HepG2 (cell line): ENCODE measurements around the gene WIPF2. TPM values are rescaled to one million over a fixed set of nuclear protein-coding genes. Genes with fewer than 3 reads are reported as not detected.

ENCODE experiments used
- ATF7 ChIP-seq, 2 experiments: fragments of 450-650 bp in 1 of 2; sonication (generic) in 1 of 2; formaldehyde crosslinking in 1 of 2; IDR thresholded peaks; 2 replicates each; pipeline versions ENCODE4 v1.4.0 to v1.6.1; 2016 to 2020; ENCODE audit warnings: antibody characterized with exemption in 1 of 2, mild to moderate bottlenecking in 1 of 2, missing genetic modification reagents in 1 of 2
- CCDC6 ChIP-seq: sonication (generic); formaldehyde crosslinking; IDR thresholded peaks from 2 replicates; pipeline ENCODE4 v1.8.1; 2022; ENCODE audit warnings: mild to moderate bottlenecking, missing genetic modification reagents, moderate library complexity
- GPBP1L1 ChIP-seq: sonication (generic); formaldehyde crosslinking; IDR thresholded peaks from 2 replicates; pipeline ENCODE4 v1.5.0; 2020; ENCODE audit warnings: mild to moderate bottlenecking, missing genetic modification reagents
- HNRNPL ChIP-seq: fragments of 200-400 bp; formaldehyde crosslinking; IDR thresholded peaks from 2 replicates; pipeline ENCODE4 v1.6.1; 2017; ENCODE audit warnings: mild to moderate bottlenecking, low read depth, low read length
- KIAA2018 ChIP-seq: sonication (generic); formaldehyde crosslinking; IDR thresholded peaks from 2 replicates; pipeline ENCODE4 v1.5.0; 2020; ENCODE audit warnings: mild to moderate bottlenecking, missing genetic modification reagents, borderline replicate concordance
- MTERF4 ChIP-seq: sonication (generic); formaldehyde crosslinking; IDR thresholded peaks from 2 replicates; pipeline ENCODE4 v1.8.0; 2023; ENCODE audit warnings: mild to moderate bottlenecking, missing genetic modification reagents
- NKX3-1 ChIP-seq: sonication (generic); formaldehyde crosslinking; IDR thresholded peaks from 2 replicates; pipeline ENCODE4 v1.5.0; 2020; ENCODE audit warnings: missing genetic modification reagents
- PRDM10 ChIP-seq: sonication (generic); formaldehyde crosslinking; IDR thresholded peaks from 2 replicates; pipeline ENCODE4 v1.4.0; 2020; ENCODE audit warnings: low read depth, missing genetic modification reagents
- SIX4 ChIP-seq: sonication (generic); formaldehyde crosslinking; IDR thresholded peaks from 2 replicates; pipeline ENCODE4 v1.4.0; 2020; ENCODE audit warnings: missing genetic modification reagents
- SMAD1 ChIP-seq: sonication (generic); formaldehyde crosslinking; IDR thresholded peaks from 2 replicates; pipeline ENCODE4 v1.4.0; 2020; ENCODE audit warnings: missing genetic modification reagents, low read depth, mild to moderate bottlenecking, borderline replicate concordance
- SPEN ChIP-seq: sonication (generic); formaldehyde crosslinking; IDR thresholded peaks from 2 replicates; pipeline ENCODE4 v1.5.1; 2020; ENCODE audit warnings: low read depth, mild to moderate bottlenecking, missing genetic modification reagents
- YEATS4 ChIP-seq: sonication (generic); formaldehyde crosslinking; IDR thresholded peaks from 2 replicates; pipeline ENCODE4 v1.4.0; 2020; ENCODE audit warnings: missing genetic modification reagents, borderline replicate concordance
- ZFP36L1 ChIP-seq: sonication (generic); formaldehyde crosslinking; IDR thresholded peaks from 2 replicates; pipeline ENCODE4 v1.8.0; 2022; ENCODE audit warnings: mild to moderate bottlenecking, missing genetic modification reagents, moderate library complexity
- ZNF761 ChIP-seq: sonication (generic); formaldehyde crosslinking; conservative IDR thresholded peaks from 2 replicates; pipeline ENCODE4 v1.4.0; 2020; ENCODE audit warnings: mild to moderate bottlenecking, missing genetic modification reagents
- ZSCAN31 ChIP-seq: sonication (generic); formaldehyde crosslinking; IDR thresholded peaks from 2 replicates; pipeline ENCODE4 v1.5.0; 2020; ENCODE audit warnings: low read depth, mild to moderate bottlenecking, missing genetic modification reagents
- polyA plus RNA-seq, 8 experiments: library from polyadenylated mRNA; depleted of rRNA in 3 of 8; stranded (reverse) in 7 of 8; unstranded in 1 of 8; fragments of >200 nt; fragmentation: Illumina TruSeq in 4 of 8; extraction: Trizol in 4 of 8; gene quantifications; 2 replicates each; pipeline versions ENCODE4 v1.2.1 to v1.2.3, GENCODE V29; 2011 to 2016; ENCODE audit warnings: low read depth in 4 of 8, missing spikeins in 1 of 8, mixed read lengths in 1 of 8; ENCODE audit not compliant: insufficient read depth in 1 of 8
- total RNA-seq, 5 experiments: library from RNA; depleted of rRNA; stranded (reverse); fragments of >200 nt; fragmentation: Illumina TruSeq; extraction: Trizol; gene quantifications; 2 replicates each; pipeline ENCODE4 v1.2.3, GENCODE V29; 2016; ENCODE audit warnings: low read depth in 1 of 5

The WIPF2 gene
- total and polyA plus RNA-seq, 2 of the 13 experiments (the other 11 are each of a cell fraction or from before 2014, with no cell fraction given) = 7.2 to 10.8 TPM

GRCh38 chr17:40312131-40312731, 93.1 kb downstream of the WIPF2 start (continued):
- TF ChIP-seq KIAA2018 (CRISPR knock-in tag) (no peak), SMAD1 (CRISPR knock-in tag) (no peak), ATF7 (IDR thresholded peaks at IDR 0.05) (no peak), ATF7 (CRISPR knock-in tag; IDR thresholded peaks at IDR 0.05) (0 out of 2 replicates have a peak, but pooled peaks have one; percentile 33), NKX3-1 (CRISPR knock-in tag) (no peak), PRDM10 (no peak), YEATS4 (CRISPR knock-in tag) (no peak), HNRNPL (peak; percentile 88), ZNF761 (CRISPR knock-in tag) (no peak), ZFP36L1 (no peak), SIX4 (CRISPR knock-in tag) (no peak), ZSCAN31 (CRISPR knock-in tag) (no peak), MTERF4 (CRISPR knock-in tag) (no peak), CCDC6 (CRISPR knock-in tag) (no peak), GPBP1L1 (CRISPR knock-in tag) (no peak), SPEN (CRISPR knock-in tag) (0 out of 2 replicates have a peak, but pooled peaks have one; percentile 29)
